ENCODE results near the gene CAAP1.

DNA sequence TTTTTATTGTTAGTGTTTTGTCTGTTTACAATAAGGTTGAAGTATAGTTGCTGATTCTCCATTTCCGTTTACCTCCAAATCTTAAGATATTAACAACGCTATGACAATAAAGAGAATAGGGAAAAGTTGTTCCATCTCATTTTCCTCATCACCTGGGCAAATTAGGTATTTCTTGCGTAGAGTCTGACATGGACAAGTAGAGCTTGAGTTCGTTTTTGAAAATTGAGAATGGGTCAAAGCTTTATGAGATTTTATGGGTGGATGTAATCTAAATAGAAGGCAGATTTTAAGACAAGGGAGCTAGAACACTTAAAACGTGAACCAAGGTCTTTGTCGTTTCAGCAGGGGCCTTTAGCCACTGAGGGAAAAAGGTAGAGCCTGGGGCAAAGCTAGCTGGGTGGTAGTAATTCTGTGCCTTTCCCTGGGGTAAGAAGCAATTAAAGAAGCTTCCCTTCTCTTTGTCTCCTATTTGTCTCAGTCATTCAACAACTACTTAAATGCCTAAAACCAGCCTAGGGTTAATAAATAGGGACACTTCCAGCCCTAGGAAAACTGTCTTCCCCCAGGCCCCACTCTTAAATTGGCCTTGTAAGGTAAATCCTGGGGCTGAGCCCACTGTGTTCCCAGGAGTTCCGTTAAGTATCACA lies 551 bp upstream of the CAAP1 start:
- TF ChIP-seq POLR2A (IDR thresholded peaks at IDR 0.05; ENCODE audit: low read depth, low read length) (no peak), POLR2AphosphoS5 (IDR thresholded peaks at IDR 0.05; ENCODE audit: low read depth, low read length) (no peak), TAF1 (IDR thresholded peaks at IDR 0.05; ENCODE audit: low read depth, low read length) (no peak), SPI1 (IDR thresholded peaks at IDR 0.05; ENCODE audit: low read depth, low read length) (no peak), PAX5 (IDR thresholded peaks at IDR 0.05; ENCODE audit: insufficient read depth, low read length, severe bottlenecking) (no peak)
